B cell (primary cell): ENCODE measurements around the gene MAP3K12. TPM values are rescaled to one million over a fixed set of nuclear protein-coding genes. Genes with fewer than 3 reads are reported as not detected.

Source experiments
- ATAC-seq: fragments of 200-7000 bp; cut with Tn5 transposase; one replicate; pipeline ENCODE4 v1.10.0; 2021; ENCODE audit warnings: low read depth, mild to moderate bottlenecking, moderate number of reproducible peaks, moderate library complexity
- CTCF ChIA-PET: fragments of 350-600 bp; sonication (Branson Sonifier 250); formaldehyde crosslinking; loops from one replicate; lab custom pipeline; 2021; ENCODE audit warnings: antibody characterized with exemption, inconsistent platforms; lab: Charles Lee
- POLR2A ChIA-PET: fragments of 350-600 bp; sonication (Branson Sonifier 250); formaldehyde crosslinking; loops from one replicate; lab custom pipeline; 2021; ENCODE audit warnings: antibody characterized with exemption; lab: Charles Lee
- DNase-seq: peaks from one replicate; pipeline ENCODE4 v3.0.0; 2013
- H2AFZ ChIP-seq: 2 replicates; pipeline ENCODE4 v1.6.1; 2012; ENCODE audit warnings: mild to moderate bottlenecking, low read depth, low read length; ENCODE audit not compliant: insufficient read depth, poor library complexity, severe bottlenecking
- H3K27ac ChIP-seq, 2 donors: 1 replicate in 1 of 2; 2 replicates in 1 of 2; pipeline ENCODE4 v1.5.1; 2012 to 2013; ENCODE audit warnings: low read length in 2 of 2, mild to moderate bottlenecking in 2 of 2, moderate library complexity in 1 of 2
- H3K27me3 ChIP-seq, 4 experiments: fragments of 200-600 bp in 1 of 4; sonication (generic) in 1 of 4; replicated peaks in 1 of 4; 1 replicate in 2 of 4; 2 replicates in 2 of 4; pipeline versions ENCODE4 v1.6.1 to v1.7.0; 2013 to 2016; ENCODE audit warnings: low read length in 3 of 4, mild to moderate bottlenecking in 2 of 4, mixed read lengths in 1 of 4, moderate library complexity in 1 of 4; ENCODE audit not compliant: insufficient read depth in 4 of 4, control insufficient read depth in 3 of 4; ENCODE audit errors: control extremely low read depth in 1 of 4
- H3K36me3 ChIP-seq, 2 experiments: replicated peaks in 1 of 2; 1 replicate in 1 of 2; 2 replicates in 1 of 2; pipeline versions ENCODE4 v1.6.1 to v1.7.1; 2013; ENCODE audit warnings: low read length in 1 of 2; ENCODE audit not compliant: insufficient read depth in 2 of 2, control insufficient read depth in 1 of 2; ENCODE audit errors: control extremely low read depth in 1 of 2, extremely low read depth in 1 of 2
- H3K4me1 ChIP-seq, 2 donors: fragments of 200-600 bp in 1 of 2; sonication (generic) in 1 of 2; 1 replicate in 1 of 2; 2 replicates in 1 of 2; pipeline versions ENCODE4 v1.5.1 to v1.6.1; 2013 to 2017; ENCODE audit warnings: low read length in 2 of 2; ENCODE audit not compliant: control insufficient read depth in 2 of 2, insufficient read depth in 2 of 2
- H3K4me2 ChIP-seq: replicated peaks from 2 replicates; pipeline ENCODE3; 2012; ENCODE audit warnings: mild to moderate bottlenecking, low read depth, low read length; ENCODE audit not compliant: poor library complexity, severe bottlenecking
- H3K4me3 ChIP-seq, 5 experiments: fragments of 200-600 bp in 1 of 5; sonication (generic) in 1 of 5; 1 replicate in 3 of 5; 2 replicates in 2 of 5; pipeline versions ENCODE4 v1.5.1 to v1.7.0; 2011 to 2016; ENCODE audit warnings: low read length in 4 of 5, mild to moderate bottlenecking in 4 of 5, low read depth in 2 of 5, control low read depth in 1 of 5, moderate library complexity in 1 of 5; ENCODE audit not compliant: insufficient read depth in 1 of 5; ENCODE audit errors: control extremely low read depth in 1 of 5, extremely low read depth in 1 of 5
- H3K79me2 ChIP-seq: fragments of 200-600 bp; sonication (generic); one replicate; pipeline ENCODE4 v1.6.0; 2016; ENCODE audit warnings: low read length; ENCODE audit not compliant: control insufficient read depth, insufficient read depth
- H3K9ac ChIP-seq: fragments of 200-600 bp; sonication (generic); 2 replicates; pipeline ENCODE4 v1.6.1; 2017; ENCODE audit warnings: mild to moderate bottlenecking, low read length, moderate library complexity
- H3K9me3 ChIP-seq, 3 donors: one replicate each; pipeline versions ENCODE4 v1.6.1 to v1.7.1; 2013; ENCODE audit warnings: low read length in 2 of 3; ENCODE audit not compliant: control insufficient read depth in 2 of 3, insufficient read depth in 1 of 3; ENCODE audit errors: control extremely low read depth in 1 of 3
- H4K20me1 ChIP-seq: 2 replicates; pipeline ENCODE4 v1.6.0; 2012; ENCODE audit warnings: mild to moderate bottlenecking, low read length; ENCODE audit not compliant: insufficient read depth, control insufficient read depth, poor library complexity, severe bottlenecking
- H3K27ac Mint-ChIP-seq: one replicate; pipeline ENCODE4 v1.8.0; 2021; ENCODE audit warnings: mixed read lengths
- H3K27me3 Mint-ChIP-seq: one replicate; pipeline ENCODE4 v1.8.0; 2021; ENCODE audit warnings: mixed read lengths
- H3K4me1 Mint-ChIP-seq: one replicate; pipeline ENCODE4 v1.8.0; 2021; ENCODE audit warnings: mixed read lengths
- H3K4me3 Mint-ChIP-seq: one replicate; pipeline ENCODE4 v1.8.0; 2021; ENCODE audit warnings: mixed read lengths
- H3K9me3 Mint-ChIP-seq: one replicate; pipeline ENCODE4 v1.8.0; 2022; ENCODE audit warnings: mixed read lengths; ENCODE audit not compliant: insufficient read depth
- CTCF ChIP-seq: fragments of 200-600 bp; IDR thresholded peaks from one replicate; pipeline ENCODE4 v1.8.0; 2022; ENCODE audit warnings: antibody characterized with exemption, mild to moderate bottlenecking
- EZH2 ChIP-seq: IDR thresholded peaks from 2 replicates; pipeline ENCODE4 v1.6.1; 2012; ENCODE audit warnings: borderline replicate concordance, low read depth, mild to moderate bottlenecking, moderate library complexity, low read length; ENCODE audit not compliant: insufficient read depth, poor library complexity, severe bottlenecking
- WGBS: methylation state at CpG from one replicate; pipeline ENCODE4 v1.1.5; 2013; ENCODE audit warnings: missing lambda C conversion rate; ENCODE audit not compliant: insufficient coverage; 5-methylcytosine and 5-hydroxymethylcytosine counted together
- intact Hi-C: fragments of 100-400 bp; cut with micrococcal nuclease; formaldehyde crosslinking; loops from one replicate; pipeline ENCODE4 v1.10.0; 2022
- polyA plus RNA-seq: library from polyadenylated mRNA; depleted of rRNA; stranded (reverse); fragments of >200 nt; gene quantifications from 2 replicates; pipeline ENCODE4 v1.2.3, GENCODE V29; 2012
- total RNA-seq, 2 donors: library from RNA; stranded (reverse); fragments of 120-200 nt in 1 of 2; gene quantifications; 1 replicate in 1 of 2; 2 replicates in 1 of 2; pipeline versions ENCODE4 v1.2.3 to v1.2.4, GENCODE V29; 2013 to 2022

The MAP3K12 gene
- total and polyA plus RNA-seq, 2 donors (not counting 1 experiment from before 2014, with no cell fraction given) = 15.0 to 17.0 TPM

- no peak overlapping the region for H2AFZ ChIP-seq
- no peaks in the 10 kb centered on the region for H3K27me3 ChIP-seq
- no peaks in the 10 kb centered on the region for H3K9me3 ChIP-seq
- TF ChIP-seq CTCF (no peak), EZH2 (no peak)
- Mint-ChIP-seq H3K27ac (no peak overlapping the region), H3K9me3 (no peaks in the 10 kb centered on the region), H3K27me3 (no peaks in the 10 kb centered on the region), H3K4me1 (peaks cover 7% of the 10 kb centered on the region), H3K4me3 (no peak overlapping the region)
- no peak for ATAC-seq
- H3K79me2 ChIP-seq = no peaks in the 10 kb centered on the region
- peaks cover 15% of the 10 kb centered on the region for H4K20me1 ChIP-seq
- peaks cover 0 to 37% of the 10 kb centered on the region in 2 experiments for H3K36me3 ChIP-seq
- CTCF ChIA-PET = no interaction called here
- no peak overlapping the region for H3K4me2 ChIP-seq
- H3K4me1 ChIP-seq = peaks cover 0 to under 1% of the 10 kb centered on the region in 2 donors
- peak overlapping the region in 1 of 2 donors; percentile 6 for H3K27ac ChIP-seq
- POLR2A ChIA-PET = interaction anchor here (0.5 kb wide), 1 partner anchor 489 kb away, joined by 3 read pairs; no protein-coding TSS in a partner anchor
- no peak for DNase-seq
- H3K9ac ChIP-seq = no peak overlapping the region
- no peak overlapping the region for H3K4me3 ChIP-seq
- WGBS = 91% methylated on average over 16 of the region's 17 CpGs
- intact Hi-C loops = no loop called here
Observed at GRCh38 chr12:53486736-53487487, 12.3 kb downstream of the MAP3K12 start.
